Ramos (cell line): Measurements from ENCODE around the gene OSCP1.

Experiments
- in situ Hi-C: fragments of 300-500 bp; cut with MboI; formaldehyde crosslinking; loops from one replicate; pipeline ENCODE4 v1.14.3; 2022; ENCODE audit warnings: low sequenced_read_pairs; ENCODE audit not compliant: unreplicated experiment

Gene OSCP1

DNA sequence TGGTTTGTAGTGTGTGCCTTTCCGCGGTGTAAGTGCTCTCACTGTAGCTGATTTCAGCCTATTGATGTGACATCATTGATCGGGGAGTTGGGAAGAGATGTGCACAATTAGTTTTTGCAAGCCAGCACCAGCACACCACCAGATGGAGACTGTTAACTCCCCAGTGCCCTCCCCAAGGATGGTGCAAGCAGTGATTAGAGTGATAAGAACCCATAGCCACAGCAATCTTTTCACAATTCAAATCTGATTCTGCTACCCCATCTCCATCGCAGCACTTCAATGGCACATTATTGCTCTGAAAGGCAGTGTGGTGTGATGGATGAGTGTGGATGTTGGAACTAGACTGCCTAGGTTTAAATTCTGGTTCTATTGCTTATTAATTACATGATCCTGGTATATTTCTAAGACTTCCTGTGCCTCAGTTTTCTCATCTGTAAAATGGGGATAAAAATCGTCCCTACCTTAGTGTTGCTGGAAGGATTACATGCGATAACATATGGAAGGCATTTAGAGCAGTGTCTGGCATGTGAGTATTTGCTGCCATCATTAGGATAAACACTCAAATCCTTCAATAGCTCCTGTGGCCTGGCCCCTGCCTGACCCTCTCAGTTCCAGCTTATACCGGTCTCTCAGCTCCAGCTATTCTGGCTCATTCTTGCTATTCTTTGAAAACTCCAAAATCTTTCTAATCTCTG, 25.8 kb upstream of the OSCP1 start:
- in situ Hi-C loops = no loop called here

DNA sequence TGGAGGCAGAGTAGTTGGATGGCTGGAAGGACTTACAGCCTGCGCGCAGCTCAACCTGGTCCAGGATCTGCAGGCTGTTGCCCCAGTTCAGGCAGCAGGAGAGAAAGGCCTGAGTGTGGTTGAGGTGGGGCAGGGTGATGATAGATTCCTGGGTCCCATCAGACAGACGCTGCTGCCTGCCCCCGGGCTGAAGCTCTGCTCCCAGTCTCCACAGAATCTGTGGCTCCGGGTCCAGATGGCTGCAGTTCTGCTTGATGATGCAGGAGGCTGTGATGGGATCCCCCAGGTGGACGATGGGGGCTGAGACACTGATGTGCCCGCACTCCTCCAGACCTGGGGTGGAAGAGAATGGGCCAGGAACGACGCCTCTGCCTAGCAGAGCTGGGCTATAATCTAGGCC, 25.1 kb upstream of the OSCP1 start:
- in situ Hi-C loops = no loop called here

DNA sequence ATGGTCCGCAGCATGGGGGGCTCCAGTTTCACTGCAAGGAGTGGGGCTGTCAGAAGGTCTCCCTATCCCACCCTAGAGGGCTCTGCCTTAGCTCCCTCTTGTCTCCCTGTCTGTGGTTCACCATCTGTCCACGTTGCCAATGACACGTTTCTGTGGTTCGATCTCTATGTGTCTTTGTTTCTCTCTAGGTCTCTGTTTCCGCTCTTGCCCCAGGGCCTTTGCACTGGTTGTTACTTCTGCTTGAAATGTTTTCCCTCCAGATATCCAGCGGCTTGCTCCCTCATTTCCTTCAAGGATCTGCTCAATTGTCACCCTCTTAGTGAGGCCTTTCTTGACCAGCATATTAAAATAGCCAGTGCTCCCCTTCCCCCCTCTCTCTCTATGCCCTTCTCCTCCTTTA, 22.4 kb upstream of the OSCP1 start:
- in situ Hi-C loops = no loop called here

DNA sequence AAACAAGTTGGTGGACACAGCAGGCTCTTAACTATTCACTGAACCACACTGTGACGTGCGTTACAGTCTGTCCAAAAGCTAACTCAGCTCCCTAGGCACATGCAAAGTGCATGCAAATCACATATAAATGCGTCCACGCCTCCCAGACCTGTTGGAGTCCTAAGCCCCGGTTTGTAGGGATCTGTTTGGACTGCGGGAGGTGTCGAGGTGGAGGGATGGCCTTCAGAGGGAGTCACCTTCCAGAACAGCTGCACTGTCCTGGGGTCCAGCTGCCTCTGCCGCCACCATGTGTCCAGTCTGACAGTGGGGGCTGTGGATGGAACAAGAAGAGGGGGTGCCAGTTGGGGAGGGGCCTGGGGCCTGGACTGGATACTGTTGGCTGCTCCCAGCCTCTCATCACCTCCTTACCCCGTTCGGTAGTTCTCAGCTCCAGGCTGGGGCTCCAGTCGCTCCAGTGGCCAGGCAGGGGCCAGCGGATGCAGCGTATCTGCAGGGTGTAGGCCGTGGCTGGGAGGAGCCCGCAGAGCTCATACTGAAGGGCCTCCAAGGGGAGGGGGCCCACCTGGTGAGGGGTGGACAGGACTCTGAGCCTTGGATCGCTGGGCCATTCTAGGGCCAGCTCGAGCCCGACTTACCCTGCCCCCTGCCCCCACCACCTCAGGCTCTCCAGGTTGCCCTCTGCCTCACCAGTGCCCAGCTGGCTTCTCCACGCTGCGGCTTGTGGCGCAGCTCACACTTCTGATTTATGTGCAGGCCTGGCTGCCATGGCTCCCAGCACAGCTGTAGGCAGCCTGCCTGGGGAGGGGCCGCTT, 21.8 kb upstream of the OSCP1 start:
- in situ Hi-C loops = no loop called here

DNA sequence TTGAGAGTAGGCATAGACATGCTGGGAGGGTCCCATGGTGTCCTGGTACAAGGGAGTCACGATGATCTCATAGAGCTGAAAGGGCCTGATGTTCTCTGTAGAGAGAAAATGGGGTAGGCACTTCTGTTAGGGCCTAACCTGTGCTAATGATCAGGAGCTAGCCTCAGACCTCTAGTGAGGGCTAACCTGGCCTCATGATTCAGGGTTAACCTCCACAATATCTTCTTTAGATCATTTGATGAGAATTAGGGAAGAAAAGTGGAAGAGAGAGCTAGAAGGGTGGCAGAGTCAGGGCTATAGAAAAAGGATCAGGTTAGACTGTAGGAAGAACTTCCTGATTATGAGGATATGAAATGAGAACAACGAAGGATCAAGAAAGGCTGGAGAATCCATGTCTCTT, 18.9 kb upstream of the OSCP1 start:
- in situ Hi-C loops = no loop called here

DNA sequence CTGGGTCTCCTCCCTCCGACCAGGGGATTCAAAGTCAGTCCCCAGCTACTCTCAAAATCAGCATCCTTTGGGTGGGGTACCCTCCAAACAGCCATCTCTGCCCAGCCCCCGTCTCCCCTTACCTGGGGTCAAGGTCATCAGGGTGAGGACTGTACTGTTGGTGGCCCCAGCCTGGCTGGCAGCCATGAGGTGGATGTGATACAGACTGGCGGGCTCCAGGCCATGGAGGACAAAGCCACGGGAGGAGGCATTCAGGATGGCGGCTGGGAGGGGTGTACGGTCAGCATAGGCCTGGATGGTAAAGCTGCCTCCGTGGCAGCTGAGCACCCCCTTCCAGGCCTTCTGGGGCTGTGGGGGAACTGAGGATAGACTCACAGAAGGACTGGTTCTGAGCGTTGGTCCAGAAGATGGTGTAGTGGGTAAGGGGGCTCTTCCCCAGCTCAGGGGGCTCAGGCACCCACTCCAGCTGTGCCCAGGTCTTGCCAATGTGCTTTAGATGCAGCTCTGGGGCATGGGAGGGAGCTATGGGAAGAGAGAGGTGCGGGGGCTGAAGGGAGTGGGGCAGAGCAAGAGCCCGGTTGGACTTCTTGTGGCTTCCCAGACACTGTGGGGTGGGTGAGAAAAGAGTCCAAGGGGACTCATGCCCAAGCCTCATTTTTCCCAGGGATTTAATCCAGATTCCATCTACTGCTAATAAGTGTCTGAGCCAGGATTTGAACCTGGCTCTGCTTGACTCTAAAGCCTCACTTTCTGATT, 17.6 kb upstream of the OSCP1 start:
- in situ Hi-C loops = no loop called here

DNA sequence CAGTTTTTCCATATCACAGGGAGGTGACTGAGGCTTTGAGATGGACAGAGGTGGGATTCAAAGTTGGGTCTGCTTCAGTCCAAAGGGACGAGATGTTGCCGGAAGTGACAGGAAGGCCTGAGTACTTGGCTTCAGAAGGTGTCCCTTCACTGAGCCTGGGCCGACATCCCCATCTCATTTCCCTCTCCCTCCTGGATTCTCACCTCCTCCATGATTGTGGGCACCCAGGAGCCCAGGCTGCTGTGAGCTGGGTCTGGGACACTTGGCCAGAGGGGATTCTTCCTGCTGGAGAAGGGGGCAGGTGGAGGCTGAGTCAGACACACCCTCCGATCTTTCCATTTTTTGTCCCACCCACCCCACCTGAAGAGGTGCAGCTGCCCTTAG, 16.8 kb upstream of the OSCP1 start:
- in situ Hi-C loops = no loop called here

DNA sequence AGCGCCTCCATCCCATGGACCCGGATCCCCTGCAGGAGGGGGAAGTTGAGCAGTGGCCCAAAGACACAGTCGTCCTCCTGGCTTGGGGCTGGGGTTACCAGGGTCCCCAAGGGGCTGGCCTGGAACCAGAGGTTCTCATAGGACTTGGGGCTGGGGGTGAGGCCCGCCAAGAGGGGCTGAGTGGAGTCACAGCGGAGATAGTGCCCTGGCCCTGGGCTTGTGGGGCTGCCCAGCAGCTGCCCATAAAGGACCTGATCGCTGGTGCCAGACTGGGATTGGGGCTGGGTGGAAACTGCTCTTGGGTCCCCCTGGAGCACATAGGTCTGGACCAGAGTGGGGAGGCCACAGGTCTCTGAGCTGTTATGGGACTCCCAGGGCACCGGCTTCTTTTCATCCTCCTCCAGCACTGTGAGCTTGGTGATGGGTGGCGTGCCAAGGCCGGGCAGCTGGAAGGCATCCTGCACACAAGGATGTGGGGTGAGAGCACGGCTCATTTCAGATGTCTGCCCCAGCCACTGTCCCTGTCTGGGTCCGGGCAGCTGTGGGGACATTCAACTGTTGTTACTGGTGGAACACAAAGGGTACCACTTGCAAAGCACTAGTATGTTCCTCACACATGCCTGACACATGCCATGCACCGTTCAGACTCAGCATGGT, 16.2 kb upstream of the OSCP1 start:
- in situ Hi-C loops = no loop called here

DNA sequence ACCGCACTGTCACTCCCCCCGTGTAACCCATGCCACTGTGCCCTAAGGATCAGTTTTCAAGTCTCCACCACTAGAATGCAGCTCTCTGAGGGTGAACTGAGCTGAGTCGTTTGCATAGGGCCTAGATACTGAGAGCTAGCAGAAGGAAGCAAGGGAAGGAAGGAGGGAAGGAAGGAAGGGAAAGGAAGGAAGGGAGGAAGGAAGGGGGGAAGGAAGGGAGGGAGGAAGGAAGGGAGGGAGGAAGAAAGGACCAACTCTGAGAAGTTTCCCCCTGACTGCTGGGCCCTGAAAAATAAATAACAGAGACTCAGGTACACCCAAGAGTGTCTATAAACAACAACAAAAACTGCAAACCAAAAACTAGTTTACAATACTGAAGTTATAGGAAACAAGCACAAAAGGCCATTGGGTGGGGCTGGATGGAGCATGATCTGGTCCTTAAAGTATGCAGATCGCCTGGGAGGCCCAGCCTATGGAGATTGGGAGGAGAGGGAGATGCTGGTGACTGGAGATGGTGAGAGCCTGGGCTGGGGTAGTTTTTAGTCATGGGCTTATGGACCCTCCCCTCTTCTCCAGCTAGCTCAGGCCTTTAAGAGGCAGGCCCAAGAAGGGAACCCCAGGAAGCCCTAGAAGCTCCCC, 15.6 kb upstream of the OSCP1 start:
- in situ Hi-C loops = no loop called here

DNA sequence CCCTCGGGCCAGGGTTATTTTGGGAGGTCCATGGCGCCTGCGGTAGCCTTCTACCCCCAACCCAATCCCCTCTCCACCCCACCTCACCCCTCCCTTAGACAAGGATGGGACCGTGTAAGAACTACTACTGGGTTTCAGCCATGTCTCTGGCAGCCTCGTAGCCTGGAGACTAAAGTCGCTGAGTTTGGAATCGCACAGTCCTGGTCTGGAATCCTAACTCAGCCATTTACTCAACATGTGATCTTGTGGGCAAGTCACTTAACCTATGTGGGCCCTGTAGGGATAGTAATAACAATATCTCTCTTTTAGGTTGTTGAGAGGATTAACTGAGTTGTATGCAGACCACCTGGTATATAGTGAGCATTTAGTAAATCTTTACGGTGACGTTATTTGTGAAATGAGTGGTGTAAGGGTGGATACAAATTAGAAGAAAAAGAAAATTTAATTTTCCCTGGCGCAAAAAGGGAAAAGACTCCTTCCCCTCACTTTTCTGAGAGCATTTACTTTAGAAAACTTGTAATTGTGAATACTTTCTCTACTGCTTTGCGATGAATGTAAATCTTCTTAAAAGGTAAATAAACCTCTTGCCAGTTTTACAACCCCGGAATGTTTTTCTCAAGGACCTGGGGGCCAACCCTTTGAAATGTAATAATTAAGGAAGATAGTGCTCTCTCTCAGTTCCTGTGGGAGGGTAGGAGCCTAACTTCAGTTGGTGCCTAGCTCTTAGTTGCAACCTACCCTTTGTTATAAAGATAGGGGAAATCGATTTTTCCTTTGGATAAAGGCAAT, 14.5 kb upstream of the OSCP1 start:
- in situ Hi-C loops = no loop called here

DNA sequence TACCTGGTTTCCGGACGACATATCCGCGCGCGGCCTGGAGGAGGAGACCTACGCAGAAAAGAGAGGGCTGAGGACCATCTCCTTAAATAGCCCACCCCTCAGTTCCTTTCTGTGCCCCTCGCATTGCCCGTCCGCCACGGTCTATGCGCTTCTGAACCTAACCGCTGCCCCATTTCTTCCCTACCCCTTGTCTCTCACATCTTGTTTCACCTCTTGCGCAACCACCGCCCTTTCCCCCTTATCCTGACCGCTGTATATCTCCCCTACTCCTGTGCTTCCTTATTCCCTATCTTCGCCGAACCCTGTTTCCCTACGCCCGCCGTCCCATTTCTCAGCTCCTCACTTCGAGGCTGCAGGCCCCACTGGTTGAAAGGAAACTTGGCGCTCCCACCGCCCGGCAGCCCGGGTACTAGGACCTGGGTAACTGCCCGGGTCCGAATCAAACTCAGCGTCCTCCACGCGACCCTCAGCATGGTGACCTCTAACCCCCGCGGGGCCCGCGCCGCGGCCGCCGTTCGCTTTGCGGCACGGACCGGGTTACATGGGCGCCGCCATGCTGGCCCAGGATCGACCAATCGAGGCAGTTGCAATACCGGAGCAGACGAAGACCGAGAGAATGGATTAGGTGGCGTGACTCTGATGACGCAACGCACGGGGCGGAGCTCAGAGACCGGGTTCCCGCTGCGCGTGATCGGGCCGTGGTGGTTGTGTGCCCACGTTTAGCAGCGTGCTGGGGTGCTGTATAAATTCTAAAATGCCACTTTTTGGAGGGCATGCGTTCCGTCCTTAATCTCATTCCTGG, 13.8 kb upstream of the OSCP1 start, which contains the start of gene MRPS15:
Gene MRPS15 (minus strand): TSS at position 582 of the 802 bp plus-strand sequence. CDS start 109 bp downstream, at position 473.
- in situ Hi-C loops = no loop called here

DNA sequence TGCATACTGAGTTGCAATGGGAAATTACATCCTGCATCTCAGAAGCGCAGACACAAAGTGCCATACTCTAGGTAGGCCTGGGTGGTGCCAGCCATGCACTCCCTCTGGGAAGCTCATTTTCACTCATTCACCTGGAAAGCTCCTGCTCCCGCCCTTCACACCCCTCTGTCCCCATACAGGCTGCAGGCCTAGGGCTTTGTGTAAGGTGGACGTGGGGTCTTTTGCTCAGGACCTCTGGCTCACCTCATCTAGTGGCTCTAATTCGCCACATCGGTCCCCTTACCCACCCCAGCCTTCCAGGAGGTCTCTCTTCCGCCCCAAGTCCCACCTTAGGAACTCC, 13.2 kb upstream of the OSCP1 start:
- in situ Hi-C loops = no loop called here

DNA sequence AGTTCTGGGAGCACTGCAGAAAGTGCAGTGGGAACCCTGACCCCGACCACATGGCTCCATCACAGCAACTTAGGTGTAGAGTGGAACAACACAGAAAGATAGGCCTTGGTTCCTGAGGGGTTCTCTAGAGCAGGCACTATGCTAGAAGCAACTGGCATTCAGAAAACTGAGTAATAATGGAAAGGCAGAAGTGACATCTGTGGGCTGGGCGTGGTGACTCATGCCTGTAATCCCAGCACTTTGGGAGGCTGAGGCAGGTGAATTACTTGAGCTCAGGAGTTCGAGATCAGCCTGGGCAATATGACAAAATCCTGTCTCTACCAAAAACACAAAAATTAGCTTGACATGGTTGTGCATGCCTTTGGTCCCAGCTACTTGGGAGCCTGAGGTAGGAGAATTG, 8.7 kb upstream of the OSCP1 start:
- in situ Hi-C loops = no loop called here

DNA sequence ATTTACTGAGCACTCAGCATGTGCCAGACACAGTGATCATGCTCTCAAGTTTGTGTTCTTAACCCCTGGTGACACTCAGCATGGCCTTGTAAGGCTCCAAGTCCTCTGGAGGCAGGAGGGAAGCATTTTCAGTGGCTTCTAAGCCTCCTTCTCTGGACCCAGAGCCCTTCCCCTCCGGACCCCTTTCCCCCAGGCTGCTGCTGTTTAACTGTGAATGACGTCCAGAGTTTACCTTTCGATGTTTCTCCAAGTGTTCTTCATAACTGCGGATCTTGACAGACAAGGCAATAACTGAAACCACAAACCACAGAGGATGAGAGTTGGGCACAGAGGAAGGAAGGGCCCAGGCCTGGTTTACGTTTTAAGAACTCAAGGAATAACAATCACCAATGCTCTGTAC, 7.4 kb upstream of the OSCP1 start:
- in situ Hi-C loops = no loop called here

DNA sequence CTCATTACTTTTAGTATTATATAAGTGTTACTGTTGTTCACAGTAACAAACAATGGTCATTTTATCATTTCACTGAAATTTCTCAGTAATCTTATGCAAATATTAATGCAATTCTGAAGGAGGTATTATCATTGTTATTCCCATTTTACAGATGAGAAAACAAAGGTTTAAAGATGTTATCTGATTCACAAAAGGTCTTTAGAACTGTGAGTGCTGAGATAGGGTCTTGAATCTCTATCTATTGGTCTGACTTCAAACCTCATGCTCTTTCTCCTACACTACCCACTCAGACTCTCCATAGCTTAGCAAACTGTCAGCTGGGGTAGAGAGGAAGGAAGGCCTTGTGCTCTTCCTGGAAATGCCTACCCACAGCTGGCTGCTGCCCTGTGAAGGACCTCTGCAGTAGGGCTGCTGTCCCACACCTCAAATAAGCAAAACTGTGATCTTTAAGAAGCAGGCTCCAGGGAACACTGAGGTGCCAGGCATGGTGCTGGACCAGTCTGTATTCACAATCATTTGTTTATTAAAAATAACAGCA, 6.2 kb upstream of the OSCP1 start:
- in situ Hi-C loops = no loop called here

DNA sequence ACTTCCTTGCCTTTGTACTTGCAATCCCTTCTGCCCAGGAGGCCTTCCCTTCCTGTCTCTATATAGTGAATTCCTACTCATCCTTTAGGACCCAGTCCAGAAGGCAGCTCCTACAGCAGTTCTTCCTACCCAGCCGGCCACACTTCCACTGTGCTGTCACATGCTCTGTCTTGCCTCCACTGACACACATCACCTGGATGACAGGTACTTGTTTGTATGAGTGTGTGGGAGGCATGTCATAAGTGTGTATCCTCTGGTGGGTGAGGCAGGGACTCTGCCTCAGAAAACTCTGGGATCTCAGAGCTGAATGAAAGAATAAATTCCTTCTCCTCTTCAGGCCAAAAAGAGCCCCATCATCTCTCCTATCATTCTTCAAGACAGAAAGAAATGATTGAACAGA, 5.1 kb upstream of the OSCP1 start:
- in situ Hi-C loops = no loop called here

DNA sequence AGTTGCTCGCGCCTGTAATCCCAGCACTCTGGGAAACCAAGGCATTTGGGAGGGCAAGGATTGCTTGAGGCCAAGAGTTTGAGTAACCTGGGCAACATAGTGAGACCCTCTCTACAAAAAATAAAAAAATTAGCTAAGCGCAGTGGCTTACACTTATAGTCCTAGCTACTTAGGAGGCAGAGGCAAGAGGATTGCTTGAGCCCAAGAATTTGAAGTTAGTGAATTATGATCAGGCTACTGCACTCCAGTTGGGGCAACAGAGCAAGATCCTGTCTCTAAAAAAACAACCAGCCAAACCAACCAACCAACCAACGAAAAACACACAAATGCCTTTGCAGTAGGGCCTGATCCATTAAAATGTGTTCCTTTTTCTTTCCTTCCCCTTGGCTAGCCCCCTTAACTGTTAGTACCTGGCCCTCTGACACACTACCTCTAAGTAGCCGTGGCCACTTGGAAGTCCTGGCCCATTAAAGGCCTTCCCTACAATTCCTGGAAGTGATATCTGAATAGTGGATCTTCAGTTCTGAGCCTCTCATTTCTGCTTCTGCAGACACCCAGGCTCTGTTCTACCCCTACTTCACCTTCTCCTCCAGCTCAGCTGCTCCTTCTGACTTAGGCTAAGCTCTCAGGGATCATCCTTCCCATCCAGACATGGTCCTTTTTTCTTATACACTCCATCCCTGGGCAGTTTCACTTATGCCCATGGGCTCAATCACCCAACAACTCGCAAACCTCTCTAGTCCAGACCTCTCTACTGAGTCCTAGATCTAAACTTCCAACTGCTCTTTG, 3.5 kb upstream of the OSCP1 start:
- in situ Hi-C loops = no loop called here

DNA sequence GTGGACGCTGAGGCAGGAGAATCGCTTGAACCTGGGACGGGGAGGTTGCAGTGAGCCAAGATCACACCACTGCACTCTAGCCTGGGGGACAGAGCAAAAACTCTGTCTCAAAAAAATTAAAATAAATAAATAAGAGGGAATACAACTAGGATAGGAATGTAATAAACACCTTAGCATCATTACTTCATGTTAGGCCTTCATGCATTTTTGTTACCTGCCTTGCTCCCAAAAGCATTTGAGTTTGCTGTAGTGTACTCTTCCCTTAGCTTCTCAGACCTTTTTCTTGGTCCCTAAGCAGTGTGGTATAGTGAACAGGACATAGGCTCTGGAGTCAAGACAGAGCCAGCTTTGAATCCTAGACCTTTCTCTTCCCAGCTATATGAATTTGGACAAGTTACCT, 2.8 kb upstream of the OSCP1 start:
- in situ Hi-C loops = no loop called here
